HG03095 (cell line): ENCODE data around the gene TRABD2B.
A peak's percentile ranks its signal among the peaks of the same experiment; 100 is the strongest.

Source experiments
- ATAC-seq: cut with Tn5 transposase; IDR thresholded peaks from one replicate; pipeline ENCODE4 v1.9.1; 2021; ENCODE audit warnings: moderate library complexity; ENCODE audit not compliant: unreplicated experiment

The TRABD2B gene

GRCh38 chr1:47997289-47998200, at the start of gene TRABD2B:
TRABD2B (minus strand) TSS chr1:47997385.
- ATAC-seq, result peak; percentile 83

- no peak for ATAC-seq
Measured at GRCh38 chr1:48044311-48044710, 47.1 kb upstream of the TRABD2B start.

- ATAC-seq, result no peak
Measured at GRCh38 chr1:48043622-48044021, 46.4 kb upstream of the TRABD2B start.

GRCh38 chr1:48040154-48040553, 43.0 kb upstream of the TRABD2B start:
- no peak for ATAC-seq

- no peak for ATAC-seq
Measured at GRCh38 chr1:48039088-48040054, 42.2 kb upstream of the TRABD2B start.

- ATAC-seq, result no peak
Measured at GRCh38 chr1:48038270-48038767, 41.1 kb upstream of the TRABD2B start.

GRCh38 chr1:48036710-48037355, 39.6 kb upstream of the TRABD2B start:
- ATAC-seq, result no peak

GRCh38 chr1:48035371-48036141, 38.4 kb upstream of the TRABD2B start:
- ATAC-seq, result no peak

- ATAC-seq, result no peak
Measured at GRCh38 chr1:48033495-48034045, 36.4 kb upstream of the TRABD2B start.

GRCh38 chr1:48031676-48032075, 34.5 kb upstream of the TRABD2B start:
- ATAC-seq, result no peak

- no peak for ATAC-seq
Measured at GRCh38 chr1:48030696-48031365, 33.6 kb upstream of the TRABD2B start.

GRCh38 chr1:48030211-48030610, 33.0 kb upstream of the TRABD2B start:
- ATAC-seq, result no peak

GRCh38 chr1:48028218-48029069, 31.3 kb upstream of the TRABD2B start:
- ATAC-seq, result no peak

- ATAC-seq, result no peak
Measured at GRCh38 chr1:48027533-48027835, 30.3 kb upstream of the TRABD2B start.

GRCh38 chr1:48026701-48027532, 29.7 kb upstream of the TRABD2B start:
- no peak for ATAC-seq

GRCh38 chr1:48026275-48026674, 29.1 kb upstream of the TRABD2B start:
- ATAC-seq, result no peak

GRCh38 chr1:48025076-48025475, 27.9 kb upstream of the TRABD2B start:
- no peak for ATAC-seq

- no peak for ATAC-seq
Measured at GRCh38 chr1:48023488-48023887, 26.3 kb upstream of the TRABD2B start.
